IMR-90 (cell line): ENCODE measurements around the gene ADARB2. TPM values are rescaled to one million over a fixed set of nuclear protein-coding genes. Genes with fewer than 3 reads are reported as not detected.

Experiments
- ATAC-seq: fragments of 200-7000 bp; cut with Tn5 transposase; 2 replicates; pipeline ENCODE4 v1.9.1; 2020; ENCODE audit warnings: low read depth, mild to moderate bottlenecking, moderate library complexity
- BruUV-seq: library from RNA; stranded (reverse); fragments of 400-500 nt; replicated peaks from 2 replicates; lab custom pipeline; 2021; lab: Mats Ljungman, UMichigan
- CTCF ChIA-PET: fragments of 300-600 bp; formaldehyde crosslinking; extraction: SDS; loops from one replicate; lab custom pipeline; 2021; ENCODE audit warnings: antibody characterized with exemption; lab: Yijun Ruan, JAX
- POLR2A ChIA-PET: fragments of 300-600 bp; sonication (Branson Sonifier 250); formaldehyde crosslinking; loops from one replicate; lab custom pipeline; 2022; ENCODE audit warnings: antibody characterized with exemption; ENCODE audit not compliant: unreplicated experiment; lab: Charles Lee
- DNase-seq: peaks from one replicate; pipeline ENCODE4 v3.0.0; 2013
- H2AFZ ChIP-seq: replicated peaks from 2 replicates; pipeline ENCODE3; 2013; ENCODE audit warnings: low read length, mild to moderate bottlenecking; ENCODE audit not compliant: poor library complexity
- H2AK5ac ChIP-seq: 2 replicates; pipeline ENCODE4 v1.6.1; 2013; ENCODE audit warnings: low read depth, low read length, inconsistent platforms
- H2AK9ac ChIP-seq: replicated peaks from 2 replicates; pipeline ENCODE3; 2013; ENCODE audit warnings: mild to moderate bottlenecking, low read depth, low read length, moderate library complexity; ENCODE audit not compliant: poor library complexity
- H2BK120ac ChIP-seq: 2 replicates; pipeline ENCODE4 v1.6.1; 2013; ENCODE audit warnings: low read depth, low read length, inconsistent platforms
- H2BK15ac ChIP-seq: 3 replicates; pipeline ENCODE4 v1.6.1; 2013; ENCODE audit warnings: low read depth, low read length, inconsistent platforms
- H2BK20ac ChIP-seq: 2 replicates; pipeline ENCODE4 v1.6.1; 2013; ENCODE audit warnings: low read depth, mild to moderate bottlenecking, inconsistent platforms, low read length, moderate library complexity
- H2BK5ac ChIP-seq: 2 replicates; pipeline ENCODE4 v1.6.1; 2013; ENCODE audit warnings: mild to moderate bottlenecking, low read depth, low read length, inconsistent platforms; ENCODE audit not compliant: poor library complexity, severe bottlenecking
- H3K14ac ChIP-seq: replicated peaks from 2 replicates; pipeline ENCODE4 v1.6.1; 2013; ENCODE audit warnings: low read depth, low read length, inconsistent platforms
- H3K18ac ChIP-seq: 2 replicates; pipeline ENCODE4 v1.6.1; 2013; ENCODE audit warnings: low read depth, low read length, control low read depth
- H3K23ac ChIP-seq: 2 replicates; pipeline ENCODE4 v1.6.1; 2013; ENCODE audit warnings: low read depth, low read length, inconsistent platforms
- H3K27ac ChIP-seq: 2 replicates; pipeline ENCODE4 v1.5.1; 2013; ENCODE audit warnings: mild to moderate bottlenecking, control low read depth, low read length; ENCODE audit not compliant: insufficient read depth
- H3K27me3 ChIP-seq: 2 replicates; pipeline ENCODE4 v1.6.1; 2013; ENCODE audit warnings: low read length; ENCODE audit not compliant: control insufficient read depth, insufficient read depth
- H3K36me3 ChIP-seq: 2 replicates; pipeline ENCODE4 v1.6.1; 2013; ENCODE audit warnings: low read length, mixed read lengths; ENCODE audit not compliant: control insufficient read depth, insufficient read depth
- H3K4ac ChIP-seq: 2 replicates; pipeline ENCODE4 v1.6.1; 2013; ENCODE audit warnings: low read depth, low read length, inconsistent platforms
- H3K4me1 ChIP-seq: 2 replicates; pipeline ENCODE4 v1.6.1; 2013; ENCODE audit warnings: low read length, mixed read lengths; ENCODE audit not compliant: control insufficient read depth, insufficient read depth
- H3K4me2 ChIP-seq: 2 replicates; pipeline ENCODE4 v1.6.1; 2013; ENCODE audit warnings: low read depth, mild to moderate bottlenecking, control low read depth, low read length, moderate library complexity
- H3K4me3 ChIP-seq: 2 replicates; pipeline ENCODE4 v1.5.1; 2013; ENCODE audit warnings: low read depth, mild to moderate bottlenecking, control low read depth, low read length, moderate library complexity; ENCODE audit not compliant: insufficient read depth
- H3K56ac ChIP-seq: 2 replicates; pipeline ENCODE4 v1.6.1; 2013; ENCODE audit warnings: low read length, inconsistent platforms; ENCODE audit not compliant: insufficient read depth; ENCODE audit errors: extremely low read depth
- H3K79me1 ChIP-seq, 2 experiments: 2 replicates each; pipeline ENCODE4 v1.6.1; 2013; ENCODE audit warnings: low read length in 2 of 2, inconsistent platforms in 1 of 2, low read depth in 1 of 2
- H3K9ac ChIP-seq: 2 replicates; pipeline ENCODE4 v1.6.1; 2013; ENCODE audit warnings: low read depth, low read length, control low read depth
- H3K9me1 ChIP-seq: 2 replicates; pipeline ENCODE4 v1.6.1; 2013; ENCODE audit warnings: low read length, inconsistent platforms; ENCODE audit not compliant: insufficient read depth
- H3K9me3 ChIP-seq: 2 replicates; pipeline ENCODE4 v1.6.1; 2013; ENCODE audit warnings: low read length; ENCODE audit not compliant: control insufficient read depth, insufficient read depth
- H4K20me1 ChIP-seq: 2 replicates; pipeline ENCODE4 v1.6.1; 2013; ENCODE audit warnings: low read length, inconsistent platforms; ENCODE audit not compliant: insufficient read depth
- H4K5ac ChIP-seq: 2 replicates; pipeline ENCODE4 v1.6.1; 2013; ENCODE audit warnings: mild to moderate bottlenecking, low read depth, low read length, control low read depth
- H4K8ac ChIP-seq, 2 experiments: 2 replicates each; pipeline ENCODE4 v1.6.1; 2013; ENCODE audit warnings: low read depth in 2 of 2, low read length in 2 of 2, control low read depth in 1 of 2, inconsistent platforms in 1 of 2
- H4K91ac ChIP-seq: 2 replicates; pipeline ENCODE4 v1.6.1; 2013; ENCODE audit warnings: low read depth, low read length, inconsistent platforms; ENCODE audit not compliant: insufficient read depth
- BHLHE40 ChIP-seq: fragments of 150-350 bp; IDR thresholded peaks from 2 replicates; pipeline ENCODE4 v1.6.1; 2016; ENCODE audit warnings: mild to moderate bottlenecking, low read depth, low read length
- CHD1 ChIP-seq: IDR thresholded peaks from 2 replicates; pipeline ENCODE4 v1.6.1; 2012; ENCODE audit warnings: low read depth, low read length, improper control_type of control experiment
- MAZ ChIP-seq: IDR thresholded peaks from 2 replicates; pipeline ENCODE4 v1.6.1; 2012; ENCODE audit warnings: low read depth, mild to moderate bottlenecking, low read length, improper control_type of control experiment, moderate library complexity, borderline replicate concordance
- POLR2A ChIP-seq: IDR thresholded peaks from 2 replicates; pipeline ENCODE4 v1.6.1; 2012; ENCODE audit warnings: mild to moderate bottlenecking, low read depth, low read length
- RAD21 ChIP-seq: IDR thresholded peaks from 2 replicates; pipeline ENCODE4 v1.6.1; 2012; ENCODE audit warnings: low read length, improper control_type of control experiment
- RFX5 ChIP-seq: IDR thresholded peaks from 2 replicates; pipeline ENCODE4 v1.8.0; 2012; ENCODE audit warnings: low read depth, mild to moderate bottlenecking, low read length, moderate library complexity
- SMC3 ChIP-seq: fragments of 150-350 bp; IDR thresholded peaks from 2 replicates; pipeline ENCODE4 v1.6.1; 2016; ENCODE audit warnings: low read depth, mild to moderate bottlenecking, antibody characterized with exemption, low read length, moderate library complexity
- WGBS, 2 experiments: methylation state at CpG; one replicate each; pipeline versions ENCODE4 v1.1.5 to v1.1.7; 2013; ENCODE audit warnings: missing lambda C conversion rate in 2 of 2; ENCODE audit not compliant: insufficient read length in 1 of 2; ENCODE audit errors: extremely low coverage in 2 of 2; 5-methylcytosine and 5-hydroxymethylcytosine counted together
- dilution Hi-C: fragments of 300-500 bp; cut with HindIII; formaldehyde crosslinking; loops from one replicate; pipeline ENCODE4 v1.14.3; 2018; ENCODE audit warnings: low sequenced_read_pairs; ENCODE audit not compliant: unreplicated experiment
- in situ Hi-C: fragments of 300-500 bp; cut with MboI; formaldehyde crosslinking; loops from 3 replicates; pipeline ENCODE4 v1.14.3; 2019; ENCODE audit warnings: low sequenced_read_pairs, inconsistent platforms, mixed read lengths
- intact Hi-C: fragments of 100-400 bp; cut with micrococcal nuclease; formaldehyde crosslinking; loops from 2 replicates; pipeline ENCODE4 v1.10.0; 2022
- polyA plus RNA-seq, 3 experiments: library from polyadenylated mRNA; depleted of rRNA; stranded (reverse); fragments of >200 nt; gene quantifications; 2 replicates each; pipeline ENCODE4 v1.2.3, GENCODE V29; 2012; ENCODE audit warnings: low replicate concordance in 1 of 3
- total RNA-seq: library from RNA; depleted of rRNA; stranded (reverse); fragments of >200 nt; gene quantifications from 2 replicates; pipeline ENCODE4 v1.2.3, GENCODE V29; 2012

Gene ADARB2
- total and polyA plus RNA-seq, 2 of the 4 experiments (the other 2 are of a cell fraction), result not detected

DNA sequence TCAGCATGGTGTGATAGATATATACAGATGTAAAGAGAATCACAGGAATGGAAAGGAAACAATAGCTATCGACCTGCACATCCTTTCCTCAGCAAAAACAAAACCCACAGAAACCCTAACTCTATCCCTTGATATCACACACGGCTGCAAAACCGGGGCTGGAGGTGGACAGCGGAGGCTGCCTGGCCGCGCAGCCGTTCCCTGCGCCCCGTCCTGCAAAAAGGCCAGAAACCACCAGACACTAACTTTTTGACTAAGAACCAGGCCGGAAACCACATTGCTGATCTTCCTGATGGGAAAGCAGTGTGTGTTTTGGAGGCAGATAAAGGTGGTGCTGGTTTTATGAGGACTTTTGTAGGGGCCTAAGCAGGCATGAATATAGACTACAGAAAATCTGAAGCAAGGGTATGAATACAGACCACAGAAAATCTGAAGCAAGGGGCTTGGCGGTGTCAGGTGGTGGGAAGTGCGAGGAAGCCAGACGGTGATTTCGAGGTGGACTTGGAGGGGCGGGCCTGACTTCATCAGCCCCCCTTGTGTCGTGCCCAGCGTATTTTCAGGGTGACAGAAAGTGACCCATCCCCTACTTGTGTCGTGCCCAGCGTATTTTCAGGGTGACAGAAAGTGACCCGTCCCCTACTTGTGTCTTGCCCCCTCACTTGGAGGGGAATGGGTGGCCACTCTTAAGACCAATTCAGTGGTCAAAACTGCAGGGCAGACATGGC is 557.8 kb downstream of the ADARB2 start:
- ATAC-seq, result no peak
- no peak overlapping the region for H3K4me3 ChIP-seq

More for the DNA sequence above, 557.8 kb downstream of the ADARB2 start:
- POLR2A ChIA-PET, result no interaction called here
- Histone ChIP-seq H3K23ac (no peak overlapping the region), H4K91ac (no peak overlapping the region), H2BK120ac (no peak overlapping the region), H2AK9ac (no peak overlapping the region), H3K4ac (no peak overlapping the region), H3K9me1 (no peaks in the 10 kb centered on the region), H3K27me3 (no peaks in the 10 kb centered on the region; the same call in 1 of the 2 replicates), H3K27ac (no peak overlapping the region), H3K18ac (no peak overlapping the region), H3K9ac (no peak overlapping the region), H3K36me3 (no peaks in the 10 kb centered on the region), H4K8ac (no peak overlapping the region), H3K4me2 (no peak overlapping the region), H3K79me1 (no peaks in the 10 kb centered on the region), H2BK20ac (no peak overlapping the region), H3K9me3 (no peaks in the 10 kb centered on the region), H2BK5ac (no peak overlapping the region), H4K5ac (no peak overlapping the region), H4K20me1 (no peaks in the 10 kb centered on the region), H2AFZ (no peak overlapping the region), H3K4me1 (no peaks in the 10 kb centered on the region), H3K14ac (no peak overlapping the region), H2AK5ac (no peak overlapping the region), H3K56ac (no peak overlapping the region), H2BK15ac (no peak overlapping the region)
- WGBS, 2 experiments, result 82% methylated on average over 4 of the region's 20 CpGs; no CpG with 5 or more reads in 1 of the 2 experiments
- intact Hi-C loops (no loop called here), in situ Hi-C loops (no loop called here), dilution Hi-C loops (no loop called here)
- CTCF ChIA-PET, result no interaction called here
- TF ChIP-seq RAD21 (no peak), POLR2A (no peak), RFX5 (no peak), CHD1 (no peak), BHLHE40 (no peak), MAZ (no peak), SMC3 (no peak)
- DNase-seq, result no peak
- BruUV-seq, result no TSS peak
